OCI-LY7 (cell line): ENCODE results near the gene PRSS33. TPM values are rescaled to one million over a fixed set of nuclear protein-coding genes. Genes with fewer than 3 reads are reported as not detected.

Experiments used
- BruUV-seq: library from RNA; stranded (reverse); fragments of 400-500 nt; replicated peaks from 2 replicates; lab custom pipeline; 2021; lab: Mats Ljungman, UMichigan
- CTCF ChIA-PET: fragments of 300-600 bp; sonication (Branson Sonifier 250); formaldehyde crosslinking; loops from one replicate; lab custom pipeline; 2022; ENCODE audit warnings: antibody characterized with exemption; ENCODE audit not compliant: unreplicated experiment; lab: Charles Lee
- POLR2A ChIA-PET: fragments of 300-600 bp; sonication (Branson Sonifier 250); formaldehyde crosslinking; loops from one replicate; lab custom pipeline; 2022; ENCODE audit warnings: antibody characterized with exemption; lab: Charles Lee
- DNase-seq: peaks from one replicate; pipeline ENCODE4 v3.0.0-alpha.2; 2015; ENCODE audit warnings: low spot score
- H2AFZ ChIP-seq: fragments of 200-600 bp; sonication (generic), shearing (Covaris generic); 2 replicates; pipeline ENCODE4 v1.6.1; 2014; ENCODE audit warnings: mild to moderate bottlenecking, antibody characterized with exemption, low read length, moderate library complexity
- H3K27ac ChIP-seq: fragments of 200-600 bp; sonication (generic); 2 replicates; pipeline ENCODE4 v1.5.1; 2014; ENCODE audit warnings: mixed run types, low read depth, mild to moderate bottlenecking, moderate library complexity, low read length, inconsistent platforms; ENCODE audit not compliant: poor library complexity, severe bottlenecking
- H3K36me3 ChIP-seq: fragments of 200-600 bp; sonication (generic); 2 replicates; pipeline ENCODE4 v1.6.1; 2014; ENCODE audit warnings: mild to moderate bottlenecking, antibody characterized with exemption, low read length, moderate library complexity, mixed read lengths; ENCODE audit not compliant: insufficient read depth
- H3K4me1 ChIP-seq: fragments of 200-600 bp; sonication (generic); 2 replicates; pipeline ENCODE4 v1.5.1; 2014; ENCODE audit warnings: mild to moderate bottlenecking, low read length; ENCODE audit not compliant: insufficient read depth, poor library complexity, severe bottlenecking
- H3K4me2 ChIP-seq: fragments of 200-600 bp; sonication (generic); 2 replicates; pipeline ENCODE4 v1.6.1; 2014; ENCODE audit warnings: mild to moderate bottlenecking, low read length
- H3K4me3 ChIP-seq: fragments of 200-600 bp; sonication (generic); 2 replicates; pipeline ENCODE4 v1.5.1; 2014; ENCODE audit warnings: mild to moderate bottlenecking, low read depth, low read length; ENCODE audit not compliant: poor library complexity, severe bottlenecking
- H3K79me2 ChIP-seq: fragments of 200-600 bp; sonication (generic); 2 replicates; pipeline ENCODE4 v1.6.1; 2016; ENCODE audit warnings: low read depth, mild to moderate bottlenecking, low read length, moderate library complexity, mixed read lengths; ENCODE audit not compliant: insufficient read depth
- H3K9me2 ChIP-seq: fragments of 200-600 bp; sonication (generic); 2 replicates; pipeline ENCODE4 v1.6.1; 2016; ENCODE audit warnings: mild to moderate bottlenecking, low read length, mixed read lengths; ENCODE audit not compliant: insufficient read depth
- H3K9me3 ChIP-seq: fragments of 200-600 bp; sonication (generic); 2 replicates; pipeline ENCODE4 v1.6.1; 2014; ENCODE audit warnings: mild to moderate bottlenecking, mixed run types, low read length, mixed read lengths
- H4K20me1 ChIP-seq: fragments of 200-600 bp; sonication (generic); 2 replicates; pipeline ENCODE4 v1.6.1; 2014; ENCODE audit warnings: mild to moderate bottlenecking, antibody characterized with exemption, low read length, moderate library complexity, mixed read lengths; ENCODE audit not compliant: insufficient read depth
- EZH2phosphoT487 ChIP-seq: fragments of 200-600 bp; sonication (generic); IDR thresholded peaks from 2 replicates; pipeline ENCODE4 v1.6.1; 2018; ENCODE audit warnings: low read depth, borderline replicate concordance, mild to moderate bottlenecking, mixed run types, antibody characterized with exemption, low read length, moderate library complexity, mixed read lengths
- intact Hi-C: fragments of 100-400 bp; cut with micrococcal nuclease; formaldehyde crosslinking; loops from one replicate; pipeline ENCODE4 v1.10.0; 2022; ENCODE audit not compliant: unreplicated experiment
- total RNA-seq, 2 experiments: library from RNA; depleted of rRNA in 1 of 2; stranded (reverse); fragments of >200 nt in 1 of 2; shearing (Covaris generic) in 1 of 2; gene quantifications; 2 replicates each; pipeline ENCODE4 v1.2.3, GENCODE V29; 2014 to 2022
- TF ChIP-seq, protein P1 (sequence below): fragments of 200-600 bp; sonication (generic); conservative IDR thresholded peaks from 2 replicates; pipeline ENCODE4 v1.5.1; 2014; ENCODE audit warnings: mild to moderate bottlenecking, antibody characterized with exemption, low read length, moderate library complexity, mixed read lengths

Gene PRSS33
- total RNA-seq, 2 experiments from 2014 or later: not detected

GRCh38 chr16:2769100-2769529, 18.2 kb downstream of the PRSS33 start:
- H3K4me1 ChIP-seq: no peaks in the 10 kb centered on the region
- no peak overlapping the region for H2AFZ ChIP-seq
- DNase-seq: no peak
- no peaks in the 10 kb centered on the region for H3K9me2 ChIP-seq
- POLR2A ChIA-PET: no interaction called here
- CTCF ChIA-PET: no interaction called here
- TF ChIP-seq, protein P1, sequence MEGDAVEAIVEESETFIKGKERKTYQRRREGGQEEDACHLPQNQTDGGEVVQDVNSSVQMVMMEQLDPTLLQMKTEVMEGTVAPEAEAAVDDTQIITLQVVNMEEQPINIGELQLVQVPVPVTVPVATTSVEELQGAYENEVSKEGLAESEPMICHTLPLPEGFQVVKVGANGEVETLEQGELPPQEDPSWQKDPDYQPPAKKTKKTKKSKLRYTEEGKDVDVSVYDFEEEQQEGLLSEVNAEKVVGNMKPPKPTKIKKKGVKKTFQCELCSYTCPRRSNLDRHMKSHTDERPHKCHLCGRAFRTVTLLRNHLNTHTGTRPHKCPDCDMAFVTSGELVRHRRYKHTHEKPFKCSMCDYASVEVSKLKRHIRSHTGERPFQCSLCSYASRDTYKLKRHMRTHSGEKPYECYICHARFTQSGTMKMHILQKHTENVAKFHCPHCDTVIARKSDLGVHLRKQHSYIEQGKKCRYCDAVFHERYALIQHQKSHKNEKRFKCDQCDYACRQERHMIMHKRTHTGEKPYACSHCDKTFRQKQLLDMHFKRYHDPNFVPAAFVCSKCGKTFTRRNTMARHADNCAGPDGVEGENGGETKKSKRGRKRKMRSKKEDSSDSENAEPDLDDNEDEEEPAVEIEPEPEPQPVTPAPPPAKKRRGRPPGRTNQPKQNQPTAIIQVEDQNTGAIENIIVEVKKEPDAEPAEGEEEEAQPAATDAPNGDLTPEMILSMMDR: no peak
- TF ChIP-seq EZH2phosphoT487: no peak
- H3K9me3 ChIP-seq: no peaks in the 10 kb centered on the region
- peaks cover 17% of the 10 kb centered on the region for H3K79me2 ChIP-seq
- H3K27ac ChIP-seq: no peak overlapping the region
- intact Hi-C loops: no loop called here
- peaks cover 5% of the 10 kb centered on the region for H4K20me1 ChIP-seq
- no peak overlapping the region for H3K4me3 ChIP-seq
- H3K4me2 ChIP-seq: no peak overlapping the region
- BruUV-seq: no TSS peak
- peaks cover 98% of the 10 kb centered on the region for H3K36me3 ChIP-seq

DNA sequence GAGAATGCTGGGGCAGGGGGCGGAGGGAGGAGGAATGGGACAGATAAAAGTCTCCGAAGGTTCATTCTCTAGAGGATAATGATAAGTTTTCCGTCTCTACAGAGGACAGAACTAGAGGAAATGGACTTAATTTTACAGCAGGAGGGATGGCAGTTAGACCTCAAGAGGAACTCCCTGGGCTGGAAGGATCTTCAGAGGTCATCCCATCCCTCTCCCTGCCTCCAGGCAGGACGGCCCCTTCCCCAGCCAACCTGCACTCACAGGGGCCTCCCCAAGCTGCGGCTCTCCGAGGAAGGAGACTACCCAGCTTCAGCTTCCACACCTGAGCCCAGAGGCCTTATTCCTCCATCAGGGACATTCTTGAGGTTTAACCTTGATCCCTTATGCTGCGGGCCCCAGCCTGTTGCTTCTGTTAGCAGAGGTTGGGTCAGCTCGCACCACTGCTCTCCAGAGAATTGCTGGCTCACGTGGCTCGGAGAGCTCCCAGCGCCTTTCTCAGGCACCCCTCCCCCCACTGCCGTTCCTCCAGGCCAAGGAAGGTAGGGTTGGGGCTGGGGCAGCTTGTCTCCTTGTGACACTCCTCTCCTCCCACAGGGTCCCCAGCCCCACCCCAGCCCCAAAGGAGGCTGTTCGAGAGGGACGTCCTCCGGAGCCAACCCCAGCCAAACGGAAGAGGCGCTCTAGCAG, 18.8 kb downstream of the PRSS33 start:
- no peaks in the 10 kb centered on the region for H3K9me3 ChIP-seq
- intact Hi-C loops: no loop called here
- peaks cover 5% of the 10 kb centered on the region for H4K20me1 ChIP-seq
- TF ChIP-seq, protein P1: no peak
- no peak for TF ChIP-seq EZH2phosphoT487
- ChIA-PET POLR2A (no interaction called here), CTCF (no interaction called here)
- no peaks in the 10 kb centered on the region for H3K4me1 ChIP-seq
- peaks cover 98% of the 10 kb centered on the region for H3K36me3 ChIP-seq
- no peak overlapping the region for H3K27ac ChIP-seq
- no peak for DNase-seq
- H3K79me2 ChIP-seq: peaks cover 23% of the 10 kb centered on the region
- no TSS peak for BruUV-seq
- no peaks in the 10 kb centered on the region for H3K9me2 ChIP-seq
- H2AFZ ChIP-seq: no peak overlapping the region
- no peak overlapping the region for H3K4me3 ChIP-seq
- H3K4me2 ChIP-seq: no peak overlapping the region

DNA sequence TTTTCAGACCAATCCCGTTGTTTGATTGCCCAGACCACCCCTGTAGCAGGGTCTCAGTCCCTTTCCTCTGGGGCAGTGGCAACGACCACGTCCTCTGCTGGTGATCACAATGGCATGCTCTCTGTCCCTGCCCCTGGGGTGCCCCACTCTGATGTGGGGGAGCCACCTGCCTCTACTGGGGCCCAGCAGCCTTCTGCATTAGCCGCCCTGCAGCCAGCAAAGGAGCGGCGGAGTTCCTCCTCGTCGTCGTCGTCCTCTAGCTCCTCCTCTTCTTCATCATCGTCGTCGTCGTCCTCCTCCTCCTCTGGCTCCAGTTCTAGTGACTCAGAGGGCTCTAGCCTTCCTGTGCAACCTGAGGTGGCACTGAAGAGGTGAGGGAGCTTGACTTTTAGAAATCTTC, 19.5 kb downstream of the PRSS33 start:
- H3K36me3 ChIP-seq: peaks cover 98% of the 10 kb centered on the region
- no peaks in the 10 kb centered on the region for H3K9me2 ChIP-seq
- no peaks in the 10 kb centered on the region for H3K9me3 ChIP-seq
- H2AFZ ChIP-seq: no peak overlapping the region
- no peak overlapping the region for H3K4me3 ChIP-seq
- H4K20me1 ChIP-seq: peaks cover 5% of the 10 kb centered on the region
- H3K4me2 ChIP-seq: no peak overlapping the region
- H3K4me1 ChIP-seq: no peaks in the 10 kb centered on the region
- DNase-seq: no peak
- TF ChIP-seq, protein P1: no peak
- no peak for TF ChIP-seq EZH2phosphoT487
- no peak overlapping the region for H3K27ac ChIP-seq
- BruUV-seq: no TSS peak
- POLR2A ChIA-PET: no interaction called here
- peaks cover 29% of the 10 kb centered on the region for H3K79me2 ChIP-seq
- CTCF ChIA-PET: no interaction called here
- intact Hi-C loops: no loop called here
